Measurements from ENCODE around the gene TMEM174.

GRCh38 chr5:73137563-73138530, 35.1 kb upstream of the TMEM174 start:
- TF ChIP-seq POLR2AphosphoS5 (IDR thresholded peaks at IDR 0.05) (no peak), CTCF (IDR thresholded peaks at IDR 0.05) (no peak), EP300 (IDR thresholded peaks at IDR 0.05) (no peak)
